Nephron progenitor cell (in vitro differentiated cells): ENCODE results near the gene RAB11FIP3.

Experiments used
- DNase-seq: peaks from one replicate; pipeline ENCODE4 v3.0.0; 2021
- H3K27ac Mint-ChIP-seq: 2 replicates; pipeline ENCODE4 v1.8.0; 2021; ENCODE audit warnings: mild to moderate bottlenecking, moderate library complexity, mixed read lengths
- H3K27me3 Mint-ChIP-seq: 2 replicates; pipeline ENCODE4 v1.8.0; 2021; ENCODE audit warnings: mild to moderate bottlenecking, low read depth, mixed read lengths; ENCODE audit not compliant: poor library complexity
- H3K36me3 Mint-ChIP-seq: 2 replicates; pipeline ENCODE4 v1.8.0; 2021; ENCODE audit warnings: low read depth, mixed read lengths
- H3K4me1 Mint-ChIP-seq: 2 replicates; pipeline ENCODE4 v1.8.0; 2021; ENCODE audit warnings: mixed read lengths
- H3K4me3 Mint-ChIP-seq: 2 replicates; pipeline ENCODE4 v1.8.0; 2021; ENCODE audit warnings: mild to moderate bottlenecking, moderate library complexity, mixed read lengths
- H3K9me3 Mint-ChIP-seq: 2 replicates; pipeline ENCODE4 v1.8.0; 2021; ENCODE audit warnings: mild to moderate bottlenecking, moderate library complexity, mixed read lengths
- CTCF ChIP-seq: fragments of 200-600 bp; sonication (generic); IDR thresholded peaks from 2 replicates; pipeline ENCODE4 v1.5.0; 2021; ENCODE audit warnings: antibody characterized with exemption

The RAB11FIP3 gene

GRCh38 chr16:513950-514349, 88.5 kb downstream of the RAB11FIP3 start:
- peaks cover 35% of the 10 kb centered on the region for H3K36me3 Mint-ChIP-seq
- H3K4me1 Mint-ChIP-seq: peaks cover 12% of the 10 kb centered on the region
- no peaks in the 10 kb centered on the region for H3K9me3 Mint-ChIP-seq
- TF ChIP-seq CTCF: no peak
- peak overlapping the region; percentile 23 for H3K27ac Mint-ChIP-seq
- H3K4me3 Mint-ChIP-seq: no peak overlapping the region
- H3K27me3 Mint-ChIP-seq: no peaks in the 10 kb centered on the region
- DNase-seq: no peak

- TF ChIP-seq CTCF: no peak
- no peaks in the 10 kb centered on the region for H3K9me3 Mint-ChIP-seq
- H3K27me3 Mint-ChIP-seq: no peaks in the 10 kb centered on the region
- no peak for DNase-seq
- no peak overlapping the region for H3K4me3 Mint-ChIP-seq
- peaks cover 6% of the 10 kb centered on the region for H3K4me1 Mint-ChIP-seq
- no peak overlapping the region for H3K27ac Mint-ChIP-seq
- peaks cover 28% of the 10 kb centered on the region for H3K36me3 Mint-ChIP-seq
Measured at GRCh38 chr16:515175-515938, 89.9 kb downstream of the RAB11FIP3 start.

- Mint-ChIP-seq H3K36me3 (peaks cover 25% of the 10 kb centered on the region), H3K27me3 (no peaks in the 10 kb centered on the region), H3K4me3 (no peak overlapping the region), H3K27ac (no peak overlapping the region), H3K4me1 (peaks cover 6% of the 10 kb centered on the region), H3K9me3 (no peaks in the 10 kb centered on the region)
- no peak for DNase-seq
- TF ChIP-seq CTCF: no peak
Measured at GRCh38 chr16:515939-516226, 90.4 kb downstream of the RAB11FIP3 start.

- DNase-seq: no peak
- Mint-ChIP-seq H3K4me1 (peaks cover 6% of the 10 kb centered on the region), H3K27ac (peak overlapping the region; percentile 85), H3K27me3 (no peaks in the 10 kb centered on the region), H3K9me3 (no peaks in the 10 kb centered on the region), H3K4me3 (no peak overlapping the region), H3K36me3 (peaks cover 25% of the 10 kb centered on the region)
- TF ChIP-seq CTCF: no peak
Measured at GRCh38 chr16:516301-516700, 90.9 kb downstream of the RAB11FIP3 start.

GRCh38 chr16:518858-519257, 93.4 kb downstream of the RAB11FIP3 start:
- Mint-ChIP-seq H3K36me3 (peaks cover 33% of the 10 kb centered on the region), H3K27ac (no peak overlapping the region), H3K4me3 (no peak overlapping the region), H3K4me1 (no peaks in the 10 kb centered on the region), H3K27me3 (no peaks in the 10 kb centered on the region), H3K9me3 (no peaks in the 10 kb centered on the region)
- DNase-seq: no peak
- no peak for TF ChIP-seq CTCF

GRCh38 chr16:519425-519824, 94.0 kb downstream of the RAB11FIP3 start:
- Mint-ChIP-seq H3K36me3 (peaks cover 29% of the 10 kb centered on the region), H3K4me3 (no peak overlapping the region), H3K27me3 (no peaks in the 10 kb centered on the region), H3K4me1 (no peaks in the 10 kb centered on the region), H3K27ac (no peak overlapping the region), H3K9me3 (no peaks in the 10 kb centered on the region)
- no peak for DNase-seq
- TF ChIP-seq CTCF: no peak
